ES-I3 (cell line): ENCODE data around the gene RRP15.
A peak's percentile ranks its signal among the peaks of the same experiment; 100 is the strongest.

Experiments
- H3K36me3 ChIP-seq: 2 replicates; pipeline ENCODE4 v1.6.1; 2013; ENCODE audit warnings: mild to moderate bottlenecking, low read length, control low read depth, moderate library complexity; ENCODE audit not compliant: insufficient read depth
- H3K4me1 ChIP-seq: 2 replicates; pipeline ENCODE4 v1.6.1; 2013; ENCODE audit warnings: mild to moderate bottlenecking, control low read depth, low read length; ENCODE audit not compliant: insufficient read depth
- H3K9ac ChIP-seq: 2 replicates; pipeline ENCODE4 v1.6.1; 2013; ENCODE audit warnings: low read depth, mild to moderate bottlenecking, low read length, moderate library complexity
- H3K9me3 ChIP-seq: 2 replicates; pipeline ENCODE4 v1.6.1; 2013; ENCODE audit warnings: mild to moderate bottlenecking, low read length, moderate library complexity; ENCODE audit not compliant: control insufficient read depth, insufficient read depth

RRP15 gene

GRCh38 chr1:218273762-218274479 lies 11.2 kb upstream of the RRP15 start:
- no peak overlapping the region for H3K9ac ChIP-seq
- no peaks in the 10 kb centered on the region for H3K36me3 ChIP-seq
- H3K9me3 ChIP-seq: no peaks in the 10 kb centered on the region
- H3K4me1 ChIP-seq: no peaks in the 10 kb centered on the region

GRCh38 chr1:218274511-218274910 lies 10.6 kb upstream of the RRP15 start:
- H3K9me3 ChIP-seq: no peaks in the 10 kb centered on the region
- no peaks in the 10 kb centered on the region for H3K36me3 ChIP-seq
- no peak overlapping the region for H3K9ac ChIP-seq
- H3K4me1 ChIP-seq: no peaks in the 10 kb centered on the region

GRCh38 chr1:218275823-218276222 lies 9.3 kb upstream of the RRP15 start:
- Histone ChIP-seq H3K4me1 (no peaks in the 10 kb centered on the region), H3K9me3 (no peaks in the 10 kb centered on the region), H3K36me3 (no peaks in the 10 kb centered on the region), H3K9ac (no peak overlapping the region)

- Histone ChIP-seq H3K9ac (no peak overlapping the region), H3K36me3 (no peaks in the 10 kb centered on the region), H3K4me1 (peaks cover 2% of the 10 kb centered on the region; the same call in 1 of the 2 replicates), H3K9me3 (0 out of 2 replicates have a peak, but pooled peaks cover 2% of the 10 kb centered on the region)
Measured at GRCh38 chr1:218281285-218281684, 3.8 kb upstream of the RRP15 start.

- Histone ChIP-seq H3K4me1 (peaks cover 3% of the 10 kb centered on the region; the same call in 1 of the 2 replicates), H3K9me3 (0 out of 2 replicates have a peak, but pooled peaks cover 2% of the 10 kb centered on the region), H3K9ac (peak overlapping the region; percentile 83), H3K36me3 (no peaks in the 10 kb centered on the region)
Measured at GRCh38 chr1:218284377-218284916, 646 bp upstream of the RRP15 start.

GRCh38 chr1:218292515-218292914 lies 7.4 kb downstream of the RRP15 start:
- Histone ChIP-seq H3K9ac (no peak overlapping the region), H3K9me3 (no peaks in the 10 kb centered on the region), H3K4me1 (peaks cover 18% of the 10 kb centered on the region), H3K36me3 (no peaks in the 10 kb centered on the region)

GRCh38 chr1:218294546-218294945 lies 9.5 kb downstream of the RRP15 start:
- no peaks in the 10 kb centered on the region for H3K36me3 ChIP-seq
- no peaks in the 10 kb centered on the region for H3K9me3 ChIP-seq
- H3K9ac ChIP-seq: no peak overlapping the region
- peaks cover 24% of the 10 kb centered on the region for H3K4me1 ChIP-seq

GRCh38 chr1:218296162-218296561 lies 11.1 kb downstream of the RRP15 start:
- Histone ChIP-seq H3K36me3 (no peaks in the 10 kb centered on the region), H3K4me1 (peaks cover 34% of the 10 kb centered on the region), H3K9ac (no peak overlapping the region), H3K9me3 (no peaks in the 10 kb centered on the region)

- Histone ChIP-seq H3K9me3 (no peaks in the 10 kb centered on the region), H3K9ac (no peak overlapping the region), H3K36me3 (no peaks in the 10 kb centered on the region), H3K4me1 (peaks cover 34% of the 10 kb centered on the region)
Measured at GRCh38 chr1:218297461-218297860, 12.4 kb downstream of the RRP15 start.

- H3K9me3 ChIP-seq: no peaks in the 10 kb centered on the region
- H3K36me3 ChIP-seq: no peaks in the 10 kb centered on the region
- H3K4me1 ChIP-seq: peaks cover 34% of the 10 kb centered on the region
- H3K9ac ChIP-seq: no peak overlapping the region
Measured at GRCh38 chr1:218297867-218298266, 12.8 kb downstream of the RRP15 start.

GRCh38 chr1:218298398-218298797 lies 13.3 kb downstream of the RRP15 start:
- no peaks in the 10 kb centered on the region for H3K9me3 ChIP-seq
- H3K4me1 ChIP-seq: peaks cover 34% of the 10 kb centered on the region
- no peak overlapping the region for H3K9ac ChIP-seq
- H3K36me3 ChIP-seq: no peaks in the 10 kb centered on the region

GRCh38 chr1:218299416-218299815 lies 14.3 kb downstream of the RRP15 start:
- no peaks in the 10 kb centered on the region for H3K36me3 ChIP-seq
- H3K9me3 ChIP-seq: no peaks in the 10 kb centered on the region
- peaks cover 34% of the 10 kb centered on the region for H3K4me1 ChIP-seq
- H3K9ac ChIP-seq: no peak overlapping the region

GRCh38 chr1:218301217-218301616 lies 16.1 kb downstream of the RRP15 start:
- Histone ChIP-seq H3K4me1 (peaks cover 24% of the 10 kb centered on the region), H3K36me3 (no peaks in the 10 kb centered on the region), H3K9ac (no peak overlapping the region), H3K9me3 (no peaks in the 10 kb centered on the region)

GRCh38 chr1:218302155-218302554 lies 17.1 kb downstream of the RRP15 start:
- H3K36me3 ChIP-seq: no peaks in the 10 kb centered on the region
- H3K9me3 ChIP-seq: no peaks in the 10 kb centered on the region
- peaks cover 16% of the 10 kb centered on the region; the same call in 1 of the 2 replicates for H3K4me1 ChIP-seq
- H3K9ac ChIP-seq: no peak overlapping the region

GRCh38 chr1:218303176-218303879 lies 18.2 kb downstream of the RRP15 start:
- Histone ChIP-seq H3K36me3 (no peaks in the 10 kb centered on the region), H3K9me3 (no peaks in the 10 kb centered on the region), H3K9ac (no peak overlapping the region), H3K4me1 (peaks cover 16% of the 10 kb centered on the region; the same call in 1 of the 2 replicates)
